ENCODE data around the gene NEK6. TPM values are rescaled to one million over a fixed set of nuclear protein-coding genes. Genes with fewer than 3 reads are reported as not detected.

NEK6 gene
- total and polyA plus RNA-seq, 10 of the 15 experiments (the other 5 are each of a cell fraction or from before 2014, with no cell fraction given): 31.3 to 161 (median 89.2) TPM

DNA sequence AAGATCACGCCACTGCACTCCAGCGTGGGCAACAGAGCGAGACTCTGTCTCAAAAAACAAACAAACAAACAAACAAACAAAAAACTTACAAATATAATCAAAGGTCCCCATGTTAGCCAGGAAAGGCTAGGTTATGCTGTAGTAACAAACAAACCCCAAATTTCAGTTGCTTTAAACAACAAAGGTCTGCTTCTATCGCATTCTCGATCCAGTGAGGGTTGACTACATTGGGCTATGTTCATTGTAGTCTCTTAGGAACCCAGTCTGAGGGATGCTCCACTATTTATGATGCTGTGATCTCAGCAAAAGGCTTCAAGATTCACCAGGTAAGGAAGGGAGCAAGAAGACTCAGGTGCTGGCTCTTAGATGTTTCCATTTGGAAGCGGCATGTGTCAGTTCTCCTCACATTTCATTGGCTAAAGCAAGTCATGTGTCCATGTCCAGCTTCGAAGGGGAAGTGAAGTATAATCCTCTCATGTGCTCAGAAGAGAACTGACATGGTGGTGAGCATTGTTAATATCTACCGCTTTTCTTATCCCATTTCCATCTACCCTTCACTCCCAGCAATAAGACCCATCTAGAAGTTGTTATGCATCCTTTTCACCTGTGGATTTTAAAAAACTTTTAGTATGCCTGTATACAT, 26.5 kb upstream of the NEK6 start (continued):
- TF ChIP-seq, protein P1, sequence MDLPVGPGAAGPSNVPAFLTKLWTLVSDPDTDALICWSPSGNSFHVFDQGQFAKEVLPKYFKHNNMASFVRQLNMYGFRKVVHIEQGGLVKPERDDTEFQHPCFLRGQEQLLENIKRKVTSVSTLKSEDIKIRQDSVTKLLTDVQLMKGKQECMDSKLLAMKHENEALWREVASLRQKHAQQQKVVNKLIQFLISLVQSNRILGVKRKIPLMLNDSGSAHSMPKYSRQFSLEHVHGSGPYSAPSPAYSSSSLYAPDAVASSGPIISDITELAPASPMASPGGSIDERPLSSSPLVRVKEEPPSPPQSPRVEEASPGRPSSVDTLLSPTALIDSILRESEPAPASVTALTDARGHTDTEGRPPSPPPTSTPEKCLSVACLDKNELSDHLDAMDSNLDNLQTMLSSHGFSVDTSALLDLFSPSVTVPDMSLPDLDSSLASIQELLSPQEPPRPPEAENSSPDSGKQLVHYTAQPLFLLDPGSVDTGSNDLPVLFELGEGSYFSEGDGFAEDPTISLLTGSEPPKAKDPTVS (IDR thresholded peaks at IDR 0.05; ENCODE audit: low read depth, low read length): no peak
- TF ChIP-seq CHD4 (IDR thresholded peaks at IDR 0.05): no peak
- no peak for TF ChIP-seq POLR2AphosphoS5 (IDR thresholded peaks at IDR 0.05; ENCODE audit: low read length)
- no peak for TF ChIP-seq SPI1 (IDR thresholded peaks at IDR 0.05; ENCODE audit: borderline replicate concordance, insufficient read depth, low read depth, low read length)
- TF ChIP-seq ZNF24 (IDR thresholded peaks at IDR 0.05): no peak
- no peak for TF ChIP-seq JUNB (IDR thresholded peaks at IDR 0.05)
- no peak for TF ChIP-seq SIN3A (IDR thresholded peaks at IDR 0.05; ENCODE audit: low read depth, low read length)
- TF ChIP-seq YBX1 (IDR thresholded peaks at IDR 0.05): no peak
- no peak for TF ChIP-seq MLLT1 (IDR thresholded peaks at IDR 0.05)
- no peak for TF ChIP-seq TCF7 (IDR thresholded peaks at IDR 0.05; ENCODE audit: borderline replicate concordance)
- no peak for TF ChIP-seq TCF12 (IDR thresholded peaks at IDR 0.05; ENCODE audit: low read depth, low read length)

All from GM12878 (cell line).